Smooth muscle cell (in vitro differentiated cells): Measurements from ENCODE around the gene TLE1. TPM values are rescaled to one million over a fixed set of nuclear protein-coding genes. Genes with fewer than 3 reads are reported as not detected.

Experiments used
- DNase-seq: peaks from one replicate; lab custom pipeline; 2025; ENCODE audit not compliant: unreplicated experiment; lab: John Stamatoyannopoulos, UW
- H2AFZ ChIP-seq: fragments of 200-600 bp; sonication (generic); 2 replicates; pipeline ENCODE4 v1.6.0; 2016; ENCODE audit warnings: antibody characterized with exemption, low read depth, mild to moderate bottlenecking
- H3F3A ChIP-seq: fragments of 200-600 bp; sonication (generic); 2 replicates; pipeline ENCODE4 v1.6.0; 2017; ENCODE audit warnings: antibody characterized with exemption, low read depth
- H3K27ac ChIP-seq: fragments of 200-600 bp; sonication (generic); 2 replicates; pipeline ENCODE4 v1.5.1; 2016; ENCODE audit warnings: low read depth, mild to moderate bottlenecking
- H3K27me3 ChIP-seq: fragments of 200-600 bp; sonication (generic); 2 replicates; pipeline ENCODE4 v1.6.1; 2016; ENCODE audit warnings: low read depth, mild to moderate bottlenecking
- H3K36me3 ChIP-seq: fragments of 200-600 bp; sonication (generic); 2 replicates; pipeline ENCODE4 v1.5.1; 2016; ENCODE audit warnings: low read depth
- H3K4me1 ChIP-seq: fragments of 200-600 bp; sonication (generic); 2 replicates; pipeline ENCODE4 v1.5.1; 2016; ENCODE audit warnings: low read depth
- H3K4me2 ChIP-seq: fragments of 200-600 bp; sonication (generic); 2 replicates; pipeline ENCODE4 v1.6.0; 2016; ENCODE audit warnings: mild to moderate bottlenecking
- H3K4me3 ChIP-seq: fragments of 200-600 bp; sonication (generic); 2 replicates; pipeline ENCODE4 v1.5.1; 2016; ENCODE audit warnings: mild to moderate bottlenecking
- H3K79me2 ChIP-seq: fragments of 200-600 bp; sonication (generic); 2 replicates; pipeline ENCODE4 v1.6.0; 2016; ENCODE audit warnings: low read depth, mild to moderate bottlenecking
- H3K9ac ChIP-seq: fragments of 200-600 bp; sonication (generic); 2 replicates; pipeline ENCODE4 v1.6.0; 2016; ENCODE audit warnings: low read depth
- H3K9me3 ChIP-seq: fragments of 200-600 bp; sonication (generic); replicated peaks from 2 replicates; pipeline ENCODE4 v1.5.1; 2016; ENCODE audit warnings: low read depth
- H4K20me1 ChIP-seq: fragments of 200-600 bp; sonication (generic); 2 replicates; pipeline ENCODE4 v1.6.0; 2016; ENCODE audit warnings: low read depth
- WGBS: methylation state at CpG from one replicate; pipeline ENCODE4 v1.1.7; 2016; ENCODE audit warnings: low lambda C conversion rate; 5-methylcytosine and 5-hydroxymethylcytosine counted together
- polyA plus RNA-seq: library from polyadenylated mRNA; unstranded; fragments of >200 nt; fragmentation: Nextera tagmentation; extraction: Ambion mirVana; gene quantifications from 2 replicates; pipeline ENCODE4 v1.2.1, GENCODE V29; 2016
- total RNA-seq: library from RNA; depleted of rRNA; stranded (reverse); fragments of >200 nt; gene quantifications from 2 replicates; pipeline ENCODE4 v1.2.3, GENCODE V29; 2014
- TF ChIP-seq, protein P1 (sequence below): fragments of 200-600 bp; sonication (generic); IDR thresholded peaks from 2 replicates; pipeline ENCODE4 v1.5.1; 2017; ENCODE audit warnings: borderline replicate concordance, mild to moderate bottlenecking, antibody characterized with exemption; ENCODE audit not compliant: insufficient read depth, poor library complexity, severe bottlenecking

TLE1 gene
- total and polyA plus RNA-seq, 2 experiments from 2014 or later = 32.5 to 35.2 TPM

DNA sequence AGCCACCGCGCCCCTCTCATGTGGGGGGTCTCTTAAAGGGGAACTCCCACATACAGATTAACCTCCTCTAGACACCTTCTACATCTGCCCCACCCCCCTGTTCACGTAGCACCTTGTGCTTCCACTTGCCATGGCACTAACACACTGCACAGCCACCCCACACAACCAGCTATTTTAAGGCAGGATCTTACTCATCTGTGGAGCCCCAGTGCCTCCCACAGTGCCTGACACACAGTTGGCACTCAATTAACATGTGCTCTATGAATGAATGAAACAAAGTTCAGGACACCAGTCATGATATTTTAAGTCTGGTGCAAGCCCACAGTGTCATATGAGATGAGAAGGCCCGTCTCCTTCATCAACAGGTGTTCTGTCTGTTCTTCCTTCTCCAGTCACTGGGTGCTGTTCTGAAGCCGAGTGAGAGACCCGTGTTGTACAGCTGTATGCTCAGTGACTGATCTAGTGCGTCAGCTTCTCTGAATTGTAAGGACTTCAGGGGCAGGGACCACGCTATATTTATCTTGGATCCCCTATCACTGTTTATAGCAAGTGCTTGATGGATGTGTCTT lies 149.1 kb downstream of the TLE1 start:
- Histone ChIP-seq H3K36me3 (no peaks in the 10 kb centered on the region), H3K79me2 (no peaks in the 10 kb centered on the region), H3K4me1 (peaks cover 9% of the 10 kb centered on the region), H3K4me3 (no peak overlapping the region), H3K27ac (no peak overlapping the region), H4K20me1 (no peaks in the 10 kb centered on the region), H2AFZ (no peak overlapping the region), H3K27me3 (no peaks in the 10 kb centered on the region), H3K4me2 (no peak overlapping the region), H3K9me3 (no peaks in the 10 kb centered on the region), H3F3A (no peaks in the 10 kb centered on the region), H3K9ac (no peak overlapping the region)
- DNase-seq = no peak
- WGBS = 93% methylated on average over 8 of the region's 8 CpGs
- TF ChIP-seq, protein P1, sequence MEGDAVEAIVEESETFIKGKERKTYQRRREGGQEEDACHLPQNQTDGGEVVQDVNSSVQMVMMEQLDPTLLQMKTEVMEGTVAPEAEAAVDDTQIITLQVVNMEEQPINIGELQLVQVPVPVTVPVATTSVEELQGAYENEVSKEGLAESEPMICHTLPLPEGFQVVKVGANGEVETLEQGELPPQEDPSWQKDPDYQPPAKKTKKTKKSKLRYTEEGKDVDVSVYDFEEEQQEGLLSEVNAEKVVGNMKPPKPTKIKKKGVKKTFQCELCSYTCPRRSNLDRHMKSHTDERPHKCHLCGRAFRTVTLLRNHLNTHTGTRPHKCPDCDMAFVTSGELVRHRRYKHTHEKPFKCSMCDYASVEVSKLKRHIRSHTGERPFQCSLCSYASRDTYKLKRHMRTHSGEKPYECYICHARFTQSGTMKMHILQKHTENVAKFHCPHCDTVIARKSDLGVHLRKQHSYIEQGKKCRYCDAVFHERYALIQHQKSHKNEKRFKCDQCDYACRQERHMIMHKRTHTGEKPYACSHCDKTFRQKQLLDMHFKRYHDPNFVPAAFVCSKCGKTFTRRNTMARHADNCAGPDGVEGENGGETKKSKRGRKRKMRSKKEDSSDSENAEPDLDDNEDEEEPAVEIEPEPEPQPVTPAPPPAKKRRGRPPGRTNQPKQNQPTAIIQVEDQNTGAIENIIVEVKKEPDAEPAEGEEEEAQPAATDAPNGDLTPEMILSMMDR = no peak

DNA sequence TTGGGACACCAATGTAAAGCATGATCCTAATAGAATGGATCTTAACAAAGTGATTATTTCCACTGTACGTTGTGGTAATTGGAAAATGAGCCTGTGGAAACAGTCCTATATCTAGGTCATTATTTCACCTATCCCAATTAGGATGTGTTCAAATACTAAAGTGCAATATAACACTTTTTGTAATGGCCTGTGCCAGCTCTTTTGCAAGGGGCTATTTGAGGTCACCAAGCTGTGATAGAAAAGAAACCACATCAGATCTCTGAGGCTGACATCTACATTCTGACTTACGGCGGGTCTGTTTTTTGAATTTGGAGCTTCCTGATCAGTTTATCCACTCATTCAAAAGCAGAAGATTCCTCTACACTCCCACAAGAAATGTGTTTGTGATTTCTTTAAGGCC lies 150.0 kb downstream of the TLE1 start:
- no peaks in the 10 kb centered on the region for H3K9me3 ChIP-seq

DNA sequence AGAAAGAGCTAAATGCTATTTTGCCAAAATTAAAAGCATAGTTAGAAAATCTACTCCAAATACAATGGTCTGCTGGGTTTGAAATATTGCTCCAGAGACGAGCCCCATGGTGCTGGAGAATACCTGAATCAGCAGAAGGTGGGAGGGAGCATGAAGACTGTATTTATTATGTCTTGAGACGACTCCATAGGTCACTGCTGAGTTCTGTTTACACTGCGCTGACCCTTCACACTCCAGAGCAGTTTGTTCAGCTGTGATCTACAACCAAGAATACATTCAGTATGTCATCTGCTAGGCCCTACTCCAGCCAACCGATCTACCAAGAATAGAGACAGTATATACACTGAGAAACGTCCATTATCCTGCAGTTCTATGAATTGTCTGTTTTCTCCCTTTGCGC lies 150.5 kb downstream of the TLE1 start:
- no peak for DNase-seq
- 89% methylated on average over 6 of the region's 6 CpGs for WGBS

More for the DNA sequence above, 150.0 kb downstream of the TLE1 start:
- Histone ChIP-seq H3K4me1 (peaks cover 18% of the 10 kb centered on the region), H3K4me3 (no peak overlapping the region), H3K27me3 (no peaks in the 10 kb centered on the region), H3K27ac (no peak overlapping the region), H3K9ac (no peak overlapping the region), H2AFZ (no peak overlapping the region), H3K79me2 (no peaks in the 10 kb centered on the region), H3F3A (no peaks in the 10 kb centered on the region), H3K4me2 (no peak overlapping the region), H4K20me1 (no peaks in the 10 kb centered on the region), H3K36me3 (no peaks in the 10 kb centered on the region)
- TF ChIP-seq, protein P1 = no peak
- WGBS = 84% methylated on average over 3 of the region's 3 CpGs
- DNase-seq = no peak

More for the DNA sequence above, 150.5 kb downstream of the TLE1 start:
- Histone ChIP-seq H4K20me1 (no peaks in the 10 kb centered on the region), H2AFZ (no peak overlapping the region), H3K79me2 (no peaks in the 10 kb centered on the region), H3K9me3 (no peaks in the 10 kb centered on the region), H3K27ac (no peak overlapping the region), H3K4me1 (peaks cover 22% of the 10 kb centered on the region), H3K4me2 (no peak overlapping the region), H3K27me3 (no peaks in the 10 kb centered on the region), H3K9ac (no peak overlapping the region), H3F3A (no peaks in the 10 kb centered on the region), H3K36me3 (no peaks in the 10 kb centered on the region), H3K4me3 (no peak overlapping the region)
- TF ChIP-seq, protein P1 = no peak
